ENCODE data around the gene RBP4.

The RBP4 gene

GRCh38 chr10:93601146-93601773, at the start of gene RBP4:
Gene RBP4, minus strand, starts transcription at chr10:93601235. Its CDS starts 207 bp downstream, at chr10:93601028.
- TF ChIP-seq, protein P1, sequence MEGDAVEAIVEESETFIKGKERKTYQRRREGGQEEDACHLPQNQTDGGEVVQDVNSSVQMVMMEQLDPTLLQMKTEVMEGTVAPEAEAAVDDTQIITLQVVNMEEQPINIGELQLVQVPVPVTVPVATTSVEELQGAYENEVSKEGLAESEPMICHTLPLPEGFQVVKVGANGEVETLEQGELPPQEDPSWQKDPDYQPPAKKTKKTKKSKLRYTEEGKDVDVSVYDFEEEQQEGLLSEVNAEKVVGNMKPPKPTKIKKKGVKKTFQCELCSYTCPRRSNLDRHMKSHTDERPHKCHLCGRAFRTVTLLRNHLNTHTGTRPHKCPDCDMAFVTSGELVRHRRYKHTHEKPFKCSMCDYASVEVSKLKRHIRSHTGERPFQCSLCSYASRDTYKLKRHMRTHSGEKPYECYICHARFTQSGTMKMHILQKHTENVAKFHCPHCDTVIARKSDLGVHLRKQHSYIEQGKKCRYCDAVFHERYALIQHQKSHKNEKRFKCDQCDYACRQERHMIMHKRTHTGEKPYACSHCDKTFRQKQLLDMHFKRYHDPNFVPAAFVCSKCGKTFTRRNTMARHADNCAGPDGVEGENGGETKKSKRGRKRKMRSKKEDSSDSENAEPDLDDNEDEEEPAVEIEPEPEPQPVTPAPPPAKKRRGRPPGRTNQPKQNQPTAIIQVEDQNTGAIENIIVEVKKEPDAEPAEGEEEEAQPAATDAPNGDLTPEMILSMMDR (IDR thresholded peaks at IDR 0.05) = no peak
- TF ChIP-seq ZFX (IDR thresholded peaks at IDR 0.05; ENCODE audit: borderline replicate concordance) = no peak
- no peak within 1 kb of the TSS for H3K27ac ChIP-seq

GRCh38 chr10:93639791-93640190, 38.8 kb upstream of the RBP4 start:
- H3K27ac ChIP-seq = no peak overlapping the region
- TF ChIP-seq, protein P1 (IDR thresholded peaks at IDR 0.05) = no peak
- TF ChIP-seq ZFX (IDR thresholded peaks at IDR 0.05; ENCODE audit: borderline replicate concordance) = no peak

DNA sequence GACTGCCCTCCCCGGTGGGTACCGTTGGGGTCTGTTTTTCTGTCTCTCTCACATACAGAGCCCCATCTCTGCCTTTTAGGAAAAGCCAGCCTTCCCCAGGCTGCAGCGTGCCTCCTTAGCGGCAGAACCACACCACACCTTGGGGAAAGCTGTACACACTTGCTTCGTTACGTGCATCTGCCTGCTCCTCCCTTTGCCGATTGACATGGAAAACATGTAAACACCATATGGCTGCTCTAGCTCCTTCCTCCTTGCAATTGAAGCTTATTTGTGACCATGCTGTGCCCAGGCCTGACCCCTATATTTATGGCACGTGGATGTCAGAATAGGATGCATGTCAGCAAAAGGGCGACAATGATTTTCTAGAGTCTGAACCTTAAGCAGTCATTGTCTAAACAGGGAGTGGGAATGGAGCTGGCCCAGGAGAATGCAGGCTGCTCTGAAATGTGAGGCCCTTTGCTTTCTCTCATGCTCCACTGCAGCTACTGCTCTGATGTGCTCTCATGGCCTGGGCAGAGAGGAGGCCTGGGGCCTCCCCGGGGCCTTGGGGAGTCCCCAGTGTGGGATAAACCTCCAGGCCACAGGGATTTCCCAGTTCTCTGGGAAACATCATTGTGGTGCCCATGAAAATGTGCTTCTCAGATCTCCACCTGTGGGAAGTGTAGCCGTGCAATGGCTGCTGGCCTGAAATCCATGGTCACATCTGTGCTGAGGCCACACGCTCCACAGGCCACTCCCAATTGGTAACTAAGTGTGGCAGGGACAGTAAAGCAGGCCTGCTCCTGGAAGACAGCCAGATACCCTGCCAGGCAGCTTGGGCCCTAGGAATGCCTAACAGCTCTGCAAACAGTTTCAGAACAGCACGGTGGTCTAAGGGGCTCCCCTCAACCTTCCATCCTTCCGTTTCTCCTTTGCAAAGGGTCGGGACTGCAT, 29.9 kb upstream of the RBP4 start:
- TF ChIP-seq ZFX (IDR thresholded peaks at IDR 0.05; ENCODE audit: borderline replicate concordance) = no peak
- TF ChIP-seq, protein P1 (IDR thresholded peaks at IDR 0.05) = no peak
- no peak overlapping the region for H3K27ac ChIP-seq

- no peak for TF ChIP-seq ZFX (IDR thresholded peaks at IDR 0.05; ENCODE audit: borderline replicate concordance)
- TF ChIP-seq, protein P1 (IDR thresholded peaks at IDR 0.05) = no peak
- no peak overlapping the region for H3K27ac ChIP-seq
Measured at GRCh38 chr10:93629647-93630305, 28.7 kb upstream of the RBP4 start.

GRCh38 chr10:93628858-93629257, 27.8 kb upstream of the RBP4 start:
- no peak for TF ChIP-seq ZFX (IDR thresholded peaks at IDR 0.05; ENCODE audit: borderline replicate concordance)
- TF ChIP-seq, protein P1 (IDR thresholded peaks at IDR 0.05) = no peak
- H3K27ac ChIP-seq = no peak overlapping the region

GRCh38 chr10:93622942-93623341, 21.9 kb upstream of the RBP4 start:
- H3K27ac ChIP-seq = no peak overlapping the region
- TF ChIP-seq, protein P1 (IDR thresholded peaks at IDR 0.05) = no peak
- no peak for TF ChIP-seq ZFX (IDR thresholded peaks at IDR 0.05; ENCODE audit: borderline replicate concordance)

All from 22Rv1 (cell line).